Activated CD4-positive, CD25-positive, alpha-beta regulatory T cell treated with anti-CD3 and anti-CD28 coated beads, Interleukin-2, amount 50 U/mL, for 24 hours (primary cell): ENCODE measurements around the gene SEZ6.

ENCODE experiments used
- ATAC-seq, 2 donors: fragments of 150-1000 bp; cut with Tn5 transposase; one replicate each; pipeline ENCODE4 v1.10.0; 2021; ENCODE audit warnings: mild to moderate bottlenecking in 1 of 2, moderate library complexity in 1 of 2

The SEZ6 gene

DNA sequence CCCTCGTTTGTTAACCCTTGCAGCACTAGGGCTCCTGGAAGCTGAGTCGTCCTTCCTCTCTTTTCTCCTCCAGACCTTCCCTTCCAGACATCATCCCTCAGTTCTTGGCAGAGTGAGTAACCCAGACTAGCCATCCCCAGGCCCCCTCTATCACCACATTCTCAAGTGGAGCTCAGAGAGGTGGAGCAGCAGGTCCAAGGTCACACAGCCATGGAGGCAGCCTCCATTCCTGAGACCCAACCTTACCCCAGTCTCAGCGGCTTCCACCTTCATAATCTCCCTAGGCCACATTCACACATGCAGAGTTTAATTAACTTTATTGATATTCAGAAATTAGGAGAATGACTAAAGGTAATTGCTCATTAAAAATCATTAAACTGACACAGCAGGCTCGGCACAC, 3.0 kb downstream of the SEZ6 start:
- ATAC-seq = no peak

DNA sequence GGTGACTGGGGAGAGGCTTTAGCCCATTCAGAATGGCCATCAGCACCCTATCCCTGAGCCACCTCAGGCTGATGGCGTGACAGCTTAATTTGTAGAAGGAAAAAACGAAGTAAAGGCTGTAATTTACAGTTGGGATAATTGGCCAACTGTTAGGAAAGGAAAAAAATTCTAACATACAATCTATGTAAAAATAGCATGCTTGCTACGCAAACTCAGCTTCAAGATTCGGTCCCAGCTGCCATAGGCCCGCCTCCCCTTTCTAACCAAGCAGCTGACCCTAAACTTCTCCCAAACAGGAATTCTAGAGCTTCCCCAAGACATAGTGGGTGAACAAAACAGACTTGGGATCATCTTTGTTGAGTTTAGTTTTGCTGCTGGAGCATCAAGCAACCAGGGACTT, 4.9 kb downstream of the SEZ6 start:
- ATAC-seq = no peak

DNA sequence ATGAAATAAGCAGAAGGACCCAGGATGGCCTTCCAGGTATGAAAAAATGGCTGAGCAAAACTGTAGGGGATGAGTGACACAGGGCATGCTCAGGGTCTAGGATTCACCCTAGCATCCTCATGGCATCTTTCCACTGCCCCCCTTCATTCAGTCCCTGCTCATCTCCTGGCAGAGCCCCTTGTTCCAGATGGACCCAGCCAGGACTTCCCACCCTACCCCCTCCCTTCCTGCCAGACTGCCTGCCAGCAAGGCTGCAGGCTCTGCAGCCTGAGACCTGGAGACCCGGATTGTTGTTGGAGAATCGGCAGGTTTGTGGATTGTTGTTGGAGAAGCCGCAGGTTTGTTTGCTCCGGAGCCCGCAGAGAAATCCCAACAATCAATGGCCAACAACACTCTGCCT, 6.6 kb downstream of the SEZ6 start:
- no peak for ATAC-seq

DNA sequence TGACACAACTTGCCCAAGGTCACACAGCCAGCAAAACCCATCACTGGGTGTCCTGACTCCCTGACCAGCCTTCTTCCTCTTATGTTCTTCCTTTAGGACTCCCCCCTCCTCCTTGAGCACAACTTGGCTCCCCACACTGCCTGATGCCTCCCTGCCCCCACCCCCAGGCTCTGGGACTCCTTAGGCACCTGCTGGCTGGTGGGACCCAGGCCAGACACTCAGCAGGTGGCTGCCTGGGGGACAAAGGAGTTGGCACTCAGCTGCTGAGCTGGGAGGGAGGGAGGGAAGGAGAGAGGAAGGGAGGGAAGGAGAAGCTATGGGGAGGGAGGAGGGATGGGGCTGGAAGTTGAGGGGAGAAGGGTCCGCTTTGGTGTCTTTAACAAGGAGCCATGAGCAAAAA, 8.0 kb downstream of the SEZ6 start:
- ATAC-seq = no peak

DNA sequence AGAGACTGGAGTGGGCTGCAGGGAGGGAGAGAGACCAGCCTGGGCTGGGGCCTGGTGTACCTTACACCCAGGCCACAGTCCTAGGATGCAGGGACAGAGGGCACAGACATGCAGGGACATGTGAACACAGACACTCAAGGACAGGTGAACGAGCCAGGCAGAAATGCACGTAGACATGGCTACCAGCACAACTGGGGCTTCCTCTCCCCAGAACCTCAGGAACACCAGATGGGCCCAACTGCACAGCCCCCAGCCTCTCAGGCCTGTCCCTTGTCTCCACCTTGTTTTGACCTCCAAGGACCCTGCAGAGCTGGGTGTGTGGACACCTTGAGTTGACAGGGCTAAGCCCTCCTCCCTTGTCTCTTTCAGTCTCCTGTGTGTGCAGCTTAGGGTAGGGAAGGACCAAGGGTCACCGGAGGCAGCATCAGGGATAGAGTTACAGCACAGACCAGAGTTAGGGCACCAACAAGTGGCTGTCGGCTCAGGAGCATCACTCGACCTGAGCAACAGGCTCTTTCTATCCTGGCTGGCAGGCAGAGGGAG, 9.2 kb downstream of the SEZ6 start:
- no peak for ATAC-seq

DNA sequence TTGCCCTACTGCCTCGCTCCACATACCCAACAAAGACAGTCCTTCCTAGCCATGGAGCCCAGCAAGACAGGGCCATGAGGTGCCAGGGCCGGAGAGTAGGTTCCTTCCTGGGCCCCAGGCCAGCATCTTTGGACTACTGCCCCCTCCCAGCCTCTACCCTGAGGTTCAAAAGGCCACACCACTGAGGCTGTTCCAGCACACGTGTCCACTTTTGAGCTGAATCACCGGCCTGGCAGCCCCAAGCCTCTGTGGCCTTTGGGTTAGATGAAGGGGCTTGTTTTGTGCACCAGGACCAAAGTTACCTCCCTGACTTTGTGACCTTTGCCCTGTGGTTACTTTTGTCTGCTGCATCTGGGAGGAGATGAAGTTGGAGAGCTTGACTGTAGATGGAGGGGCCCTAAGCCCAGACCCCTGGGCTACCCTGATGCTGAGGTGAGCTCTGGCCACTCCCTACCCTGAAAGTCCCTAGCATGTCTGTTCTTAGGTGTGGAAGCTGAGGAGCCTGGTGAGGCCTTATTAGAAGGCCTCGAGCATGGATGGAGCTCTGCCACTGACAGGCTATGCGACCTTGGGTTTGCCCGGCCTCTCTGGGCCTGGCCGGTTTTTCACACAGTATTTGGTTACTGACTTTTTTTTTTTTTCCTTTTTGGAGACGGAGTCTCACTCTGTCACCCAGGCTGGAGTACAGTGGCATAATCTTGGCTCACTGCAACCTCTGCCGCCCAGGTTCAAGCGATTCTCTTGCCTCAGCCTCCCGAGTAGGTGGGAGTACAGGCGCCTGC, 12.0 kb downstream of the SEZ6 start:
- no peak for ATAC-seq

DNA sequence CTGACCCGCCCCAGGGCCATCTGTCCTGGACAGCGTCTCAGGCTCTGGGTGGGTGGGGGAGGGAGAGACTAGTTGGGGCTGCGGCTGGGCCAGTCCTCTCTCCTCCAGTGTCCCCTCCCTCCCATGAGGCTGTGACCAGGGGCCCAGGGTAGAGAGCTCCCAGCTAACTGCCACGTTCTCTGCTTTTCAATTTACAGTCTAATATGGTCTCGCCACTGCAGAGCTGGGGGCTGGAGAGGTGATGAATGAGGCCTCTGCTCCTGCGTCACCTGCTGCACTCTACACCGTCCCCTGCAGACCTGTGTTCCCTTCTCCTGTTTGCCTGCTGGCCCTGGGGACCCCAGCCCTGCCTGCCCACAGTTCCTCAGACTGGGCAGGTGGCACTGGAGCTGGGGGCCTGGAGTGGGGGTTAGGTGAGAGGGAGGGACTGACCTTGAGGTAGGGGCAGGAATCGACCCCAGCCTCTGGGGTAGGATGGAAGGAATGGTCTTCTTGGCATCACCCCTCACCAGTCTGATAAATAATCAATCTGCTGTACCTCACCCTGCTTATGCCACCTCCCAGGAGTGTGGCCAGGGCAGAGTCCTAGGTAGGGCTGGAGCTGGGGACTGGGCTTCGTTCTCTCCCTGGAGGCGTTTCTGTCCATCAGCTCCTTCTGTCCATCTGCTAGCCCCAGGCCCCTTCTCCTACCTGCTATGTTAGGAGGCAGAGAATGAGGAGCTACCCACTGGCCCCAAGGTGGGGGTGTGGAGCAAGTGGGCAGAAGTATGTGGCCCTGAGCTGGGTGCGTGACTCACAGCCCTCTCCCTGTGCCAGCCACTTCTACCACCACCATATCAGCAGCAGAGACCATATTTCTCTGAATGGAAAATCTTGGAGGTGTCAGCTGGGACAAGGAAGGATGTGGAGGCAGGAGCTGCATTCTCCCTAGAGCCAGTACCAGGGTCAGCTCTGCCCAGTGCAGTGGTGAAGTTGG, 12.9 kb downstream of the SEZ6 start:
- no peak for ATAC-seq

DNA sequence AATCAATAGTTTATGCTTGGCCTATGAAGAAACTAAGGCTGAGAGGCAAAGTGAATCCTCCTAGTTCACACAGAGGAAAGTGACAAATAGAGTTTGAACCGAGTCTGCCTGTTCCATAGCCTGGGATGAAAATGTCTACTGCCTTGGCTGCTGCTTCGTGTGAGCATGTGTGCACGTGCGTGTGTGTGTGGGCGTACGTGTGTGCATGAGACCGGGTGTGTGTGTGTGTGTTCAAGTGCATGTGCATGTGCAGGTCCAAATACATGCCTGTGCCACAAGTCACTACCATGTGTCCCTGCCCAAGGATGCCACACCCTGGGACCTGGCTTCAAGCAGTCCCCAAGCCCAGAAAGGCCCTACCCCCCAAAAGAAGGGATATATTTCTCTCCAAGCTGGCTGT, 13.6 kb downstream of the SEZ6 start:
- no peak for ATAC-seq

DNA sequence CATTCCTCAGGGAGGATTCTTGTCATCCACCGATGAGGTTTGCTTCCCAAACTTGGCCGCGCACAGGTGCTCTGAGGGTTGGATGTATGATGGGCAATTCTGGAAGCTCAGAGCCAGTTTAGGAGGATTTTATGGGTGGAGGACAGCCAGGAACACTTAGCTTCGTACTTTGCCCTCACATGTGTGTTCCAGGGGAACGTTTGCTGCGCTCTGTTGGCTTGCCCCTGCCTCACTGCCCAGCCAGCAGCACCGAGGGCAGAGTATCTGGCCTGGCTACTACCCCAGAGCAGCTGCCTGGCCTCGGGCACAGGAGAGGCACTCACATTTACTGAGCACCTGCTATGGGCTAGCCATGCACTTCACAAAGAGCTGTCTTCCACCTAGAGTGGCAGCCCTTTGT, 14.1 kb downstream of the SEZ6 start:
- ATAC-seq = no peak

DNA sequence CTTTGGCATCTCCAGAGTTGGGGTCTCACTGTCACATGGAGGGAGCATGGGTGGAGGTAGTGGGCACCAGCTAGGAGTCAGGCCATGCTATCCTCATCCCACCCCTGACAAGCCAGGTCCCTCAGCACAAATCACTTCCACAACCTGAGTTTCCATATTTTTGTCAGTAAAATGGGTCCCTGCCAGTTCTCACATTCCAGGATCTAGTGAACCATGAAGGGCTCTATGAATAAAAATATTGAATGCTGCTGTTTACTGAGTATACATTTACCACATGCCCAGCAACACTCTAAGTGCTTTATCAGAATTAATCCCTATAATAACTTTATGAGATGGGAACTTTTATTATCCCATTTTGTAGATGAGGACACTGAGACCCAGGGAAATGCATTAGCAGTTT, 16.8 kb downstream of the SEZ6 start:
- ATAC-seq = no peak

DNA sequence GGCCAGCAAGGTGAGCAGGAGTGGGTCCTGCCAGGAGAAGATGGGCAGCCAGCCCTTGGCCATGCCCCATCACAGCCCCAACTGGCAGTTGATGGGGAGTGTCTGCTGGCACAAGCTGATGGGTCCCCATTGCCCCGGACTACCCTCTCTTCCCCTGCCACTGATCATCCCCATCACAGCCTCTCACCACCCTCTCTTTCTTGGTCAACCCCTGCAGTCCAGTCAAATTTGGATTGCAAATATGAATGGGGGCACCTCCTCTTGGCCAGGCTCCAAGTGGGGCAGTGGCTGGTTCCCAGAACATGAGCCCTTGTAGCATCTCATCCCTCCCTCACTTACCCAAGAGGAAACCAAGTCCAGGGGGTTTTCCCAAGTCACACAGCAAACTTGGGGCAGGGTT, 17.4 kb downstream of the SEZ6 start:
- no peak for ATAC-seq

DNA sequence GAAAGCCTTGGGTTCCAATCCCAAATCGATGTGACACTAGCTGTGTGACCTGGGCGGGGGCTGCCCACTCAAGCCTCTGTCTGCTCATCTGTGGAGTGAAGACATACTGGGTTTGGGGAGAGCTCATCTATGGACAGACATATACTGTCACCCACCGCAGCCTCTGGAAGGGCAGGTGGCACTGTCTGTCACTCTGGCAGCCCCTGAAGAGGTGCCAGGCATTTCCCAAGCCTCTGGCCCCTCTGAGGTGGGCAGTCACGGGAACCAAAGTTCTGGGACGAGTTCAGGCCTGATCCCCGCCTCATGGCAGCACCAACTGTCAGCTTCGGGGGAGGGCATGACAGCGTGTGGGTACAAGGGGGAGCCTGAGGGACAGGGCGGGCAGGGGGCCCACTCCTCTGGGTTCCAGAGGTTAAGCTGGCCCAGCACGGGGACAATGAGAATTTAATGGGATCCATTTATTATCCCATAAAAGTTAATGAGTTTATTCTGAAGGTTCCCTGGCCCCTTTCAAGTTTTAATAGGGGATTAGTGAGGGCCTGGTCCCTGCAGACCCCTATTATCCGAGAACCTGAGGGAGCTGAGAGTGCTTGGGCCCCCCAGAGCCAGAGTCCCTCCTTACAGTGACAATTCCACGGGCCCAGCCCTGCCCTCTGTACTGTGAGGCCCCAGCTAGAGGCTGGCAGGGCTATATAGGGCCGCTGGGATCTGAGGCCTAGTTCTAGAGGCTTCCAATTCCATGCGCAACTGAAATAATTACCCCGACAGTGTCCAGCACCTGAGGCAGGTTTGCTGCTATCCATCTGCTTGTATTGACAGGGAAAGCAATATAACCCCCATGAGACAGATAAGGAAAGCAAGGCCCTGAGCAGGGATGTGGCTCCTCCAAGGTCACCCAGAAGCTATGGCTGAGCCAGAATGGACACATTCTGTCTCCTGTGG, 18.8 kb downstream of the SEZ6 start:
- ATAC-seq = no peak

DNA sequence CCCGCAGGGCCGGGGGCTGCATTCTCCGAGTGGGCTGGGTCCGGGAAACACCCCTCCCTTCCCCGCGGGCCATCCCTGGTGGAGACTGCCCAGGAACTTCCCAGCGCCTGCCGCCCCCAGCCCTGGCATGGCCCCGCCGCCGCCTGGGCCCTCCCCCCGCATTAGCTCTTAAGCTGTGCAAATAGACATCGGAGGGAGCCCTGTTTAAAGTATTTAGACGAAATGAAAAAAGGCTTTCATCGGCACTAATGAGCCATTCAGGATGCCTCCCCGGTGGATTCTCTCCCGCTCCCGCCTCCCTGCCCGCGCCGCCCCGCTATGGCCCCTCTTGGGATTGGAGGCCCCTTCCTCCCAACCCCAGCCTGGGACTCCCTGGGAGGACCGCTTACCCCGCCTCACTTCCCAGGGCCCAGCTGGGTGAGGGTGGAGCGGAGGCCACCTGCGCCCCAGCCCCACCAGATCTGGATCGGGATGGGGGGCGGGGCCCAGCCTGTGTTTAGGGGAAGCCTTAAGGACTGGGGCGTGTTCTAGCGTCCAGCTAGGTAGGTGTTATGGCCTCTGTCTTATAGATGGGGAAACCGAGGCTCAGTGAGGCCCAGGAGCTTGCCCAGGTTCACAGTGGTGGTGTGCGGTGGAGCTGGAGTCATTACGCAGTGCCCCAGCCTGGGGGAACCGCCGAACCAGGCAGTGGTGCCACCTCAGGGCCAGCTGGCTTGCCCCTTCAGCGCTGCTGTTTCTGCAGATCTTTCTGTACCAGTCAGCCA, 19.7 kb downstream of the SEZ6 start:
- ATAC-seq = no peak

DNA sequence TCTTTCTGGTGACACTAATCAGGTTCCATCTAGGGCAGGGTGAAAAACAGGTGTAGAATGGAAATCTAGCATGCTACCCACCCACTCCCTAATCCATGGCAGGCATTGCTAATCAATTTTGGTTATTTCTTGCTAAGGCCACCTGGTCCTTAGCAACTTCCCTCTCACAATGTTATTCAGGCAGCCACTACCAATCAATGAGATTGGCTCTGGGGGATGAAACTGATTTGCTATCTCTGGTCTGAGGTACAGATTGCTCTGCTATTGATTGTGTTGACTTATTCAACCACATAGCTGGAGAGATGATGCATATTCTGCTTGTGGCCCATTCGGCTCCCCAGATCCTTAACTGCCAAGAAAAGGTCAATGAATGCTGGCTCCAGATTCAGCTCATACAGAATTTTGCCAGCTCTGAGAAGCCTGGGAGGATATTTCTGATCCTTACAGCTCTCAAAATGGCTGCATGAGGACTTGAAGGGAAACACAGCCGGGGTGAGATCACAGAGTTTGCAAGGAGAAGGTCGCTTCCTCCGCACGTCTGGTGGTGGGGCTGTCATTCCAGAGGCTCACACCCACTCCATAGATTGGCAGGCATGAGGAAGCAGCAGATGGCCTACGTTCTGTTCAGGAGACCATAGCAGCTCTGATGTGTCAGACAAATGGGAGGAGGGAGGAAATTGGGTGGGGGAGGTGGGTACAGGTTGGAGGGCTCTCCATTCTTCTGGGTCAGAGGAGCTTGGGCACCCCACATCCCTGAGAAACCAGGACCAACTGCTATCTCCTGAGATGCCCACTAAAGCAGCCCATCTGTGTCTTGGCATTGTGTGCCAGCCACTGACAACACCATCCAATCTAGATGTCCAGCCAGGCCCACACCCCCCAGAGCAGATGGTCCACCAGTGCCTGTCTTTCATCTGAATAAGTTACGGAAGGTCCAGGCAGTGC, 22.3 kb downstream of the SEZ6 start:
- ATAC-seq = no peak

DNA sequence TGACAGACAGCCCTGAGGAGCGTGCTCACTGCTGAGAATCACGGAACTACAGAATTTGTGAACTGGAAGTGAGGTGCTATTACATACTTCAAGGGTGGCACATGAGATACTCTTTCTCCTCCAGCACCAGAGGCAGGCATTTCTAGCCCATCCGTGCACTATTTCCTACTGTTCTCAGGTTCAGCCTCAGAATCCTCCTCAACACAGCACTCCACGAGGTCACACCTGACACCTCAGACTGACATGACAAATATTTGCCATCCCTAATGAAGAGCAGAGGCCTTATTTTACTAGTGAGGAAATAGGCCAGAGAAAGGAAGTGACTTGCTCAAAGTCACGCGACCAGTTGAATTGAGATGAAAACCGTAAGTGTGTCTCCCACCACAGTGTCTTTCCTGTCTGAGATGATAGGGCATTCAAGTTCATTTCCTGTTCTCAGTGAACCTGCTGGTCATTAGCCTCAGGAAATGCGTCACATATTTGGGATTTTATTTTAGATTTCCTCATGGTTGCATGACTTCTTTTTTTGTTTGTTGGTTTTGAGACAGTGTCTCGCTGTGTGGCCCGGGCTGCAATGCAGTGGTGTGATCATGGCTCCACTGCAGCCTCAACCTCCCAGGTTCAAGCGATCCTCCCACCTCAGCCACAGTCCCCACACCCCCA, 23.6 kb downstream of the SEZ6 start:
- ATAC-seq = peak; percentile 94 to 96

DNA sequence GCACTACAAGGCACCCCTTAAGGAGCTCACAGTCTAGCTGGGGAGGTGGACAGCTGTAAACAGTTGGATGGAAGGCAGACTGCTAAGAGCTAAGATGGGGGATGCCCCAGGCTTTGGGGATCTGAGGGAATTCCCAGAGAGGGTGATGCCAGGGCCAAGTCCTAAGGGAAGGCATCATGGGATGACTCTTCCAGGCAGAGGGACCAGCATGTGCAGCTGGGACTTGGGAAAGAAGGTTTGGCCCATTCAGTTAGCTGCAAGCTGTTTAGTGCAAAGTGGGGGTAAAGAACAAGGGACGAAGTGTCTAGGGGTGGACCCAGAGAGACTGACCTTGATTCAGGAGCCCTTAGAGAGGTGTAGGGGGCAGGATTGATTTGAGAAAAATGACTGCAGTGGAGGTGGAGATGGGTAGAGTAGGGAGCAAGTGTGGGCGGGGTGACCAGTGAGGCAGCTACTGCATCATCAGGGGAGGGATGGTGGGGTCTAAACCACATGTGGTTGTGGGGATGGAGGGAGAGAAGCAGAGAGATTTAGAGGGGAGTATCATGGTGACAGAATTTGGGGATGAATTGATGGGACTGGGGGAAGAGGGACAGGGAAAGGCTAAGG, 27.4 kb downstream of the SEZ6 start:
- no peak for ATAC-seq

DNA sequence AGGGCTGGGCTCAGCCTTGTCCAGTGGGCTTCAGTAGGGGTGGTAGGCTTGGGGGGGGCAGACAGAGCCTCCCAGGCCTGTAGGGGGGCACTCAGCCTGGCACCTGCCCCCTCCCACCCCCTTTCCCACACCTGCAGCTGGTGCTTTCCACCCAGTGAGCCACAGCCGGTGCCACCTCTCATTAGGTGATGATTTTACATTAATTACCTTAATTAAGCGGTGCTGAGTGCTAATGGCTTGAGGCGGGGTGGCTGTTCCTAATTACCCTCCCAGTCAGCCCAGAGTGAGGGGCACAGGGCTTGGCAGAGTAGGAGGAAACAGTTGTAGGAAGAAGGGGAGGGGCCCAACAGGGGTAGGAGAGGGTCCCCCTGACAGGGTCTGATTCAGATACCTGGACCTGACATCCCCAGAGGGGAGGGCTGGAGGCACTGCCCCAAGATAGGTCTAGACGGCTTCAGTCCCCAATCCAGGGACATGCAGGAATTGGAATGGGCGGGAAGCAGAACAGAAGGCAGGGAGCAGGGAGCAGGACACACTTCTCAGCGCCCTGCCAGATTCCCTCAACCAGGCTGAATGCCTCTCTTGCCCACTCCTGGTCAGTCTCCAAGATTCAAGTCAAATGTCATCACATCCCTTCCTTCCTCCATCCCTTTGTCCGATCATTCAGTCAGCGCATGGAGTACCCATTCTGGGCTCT, 28.0 kb downstream of the SEZ6 start:
- no peak for ATAC-seq

DNA sequence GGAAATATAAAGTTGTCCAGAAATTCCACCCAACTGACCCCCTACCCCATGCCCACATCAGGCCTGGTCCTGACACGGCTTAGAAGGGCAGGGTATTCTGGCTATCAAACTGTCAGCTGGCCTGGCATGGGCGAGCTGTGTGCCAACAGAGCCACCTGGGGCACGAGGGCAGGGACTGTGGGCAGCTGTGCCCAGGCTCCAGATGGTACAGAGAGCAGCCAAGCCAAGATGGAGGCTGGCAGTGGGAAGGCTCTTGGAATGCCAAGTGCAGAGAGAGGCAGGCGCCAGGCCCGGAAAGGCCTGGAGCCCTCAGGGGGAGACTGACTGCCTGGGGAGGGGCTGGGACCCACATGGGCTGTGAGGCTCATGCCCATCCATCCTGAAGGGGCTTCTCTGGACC, 30.2 kb downstream of the SEZ6 start:
- ATAC-seq = no peak

DNA sequence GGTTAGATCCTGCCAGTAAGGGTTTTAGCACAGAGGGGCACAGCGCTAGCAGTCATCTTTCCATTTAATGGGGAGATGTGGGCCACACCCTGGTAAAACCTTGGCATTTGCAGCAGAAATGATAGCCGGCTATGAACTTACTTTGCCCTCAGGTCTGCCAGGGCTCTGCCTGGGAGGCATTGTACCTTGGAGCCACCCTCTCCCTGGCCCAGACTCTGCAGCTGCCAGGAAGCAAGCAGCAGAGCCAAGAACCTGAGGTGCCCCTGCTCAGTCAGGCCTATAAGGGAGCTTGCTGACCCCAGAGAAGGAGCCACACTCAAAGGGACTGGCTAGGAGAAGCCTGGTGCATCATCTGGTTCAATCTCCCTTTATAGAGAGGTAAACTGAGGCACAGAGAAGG, 30.8 kb downstream of the SEZ6 start:
- ATAC-seq = no peak
